AG09319 (cell line): Measurements from ENCODE around the gene RRP12.

Source experiments
- DNase-seq: peaks from one replicate; pipeline ENCODE4 v3.0.0-alpha.2; 2010; ENCODE audit warnings: low read depth; ENCODE audit errors: extremely low read depth
- TF ChIP-seq, protein P1 (sequence below): IDR thresholded peaks from 2 replicates; pipeline ENCODE4 v1.5.1; 2011; ENCODE audit warnings: low read depth, mild to moderate bottlenecking, inconsistent platforms, low read length, moderate library complexity

Gene RRP12

DNA sequence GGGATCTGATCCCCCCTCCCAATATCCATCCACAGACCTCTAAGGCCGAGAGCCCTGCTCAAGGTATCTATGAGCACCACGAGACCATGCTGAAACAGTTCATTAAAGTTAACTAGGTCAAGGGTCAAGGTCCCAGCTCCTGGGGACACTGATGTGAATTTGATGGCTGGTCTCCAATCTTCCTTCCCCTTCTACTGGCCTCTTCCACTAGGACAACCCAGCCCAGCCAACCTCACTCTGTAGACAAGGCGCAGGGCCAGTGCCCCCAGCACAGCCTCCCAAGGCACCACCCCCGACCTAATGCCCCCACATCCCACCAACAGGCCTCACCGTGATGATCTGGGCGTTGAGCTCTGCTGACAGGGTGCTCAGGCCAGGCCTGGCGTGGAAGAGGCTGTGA lies 15.6 kb downstream of the RRP12 start:
- TF ChIP-seq, protein P1, sequence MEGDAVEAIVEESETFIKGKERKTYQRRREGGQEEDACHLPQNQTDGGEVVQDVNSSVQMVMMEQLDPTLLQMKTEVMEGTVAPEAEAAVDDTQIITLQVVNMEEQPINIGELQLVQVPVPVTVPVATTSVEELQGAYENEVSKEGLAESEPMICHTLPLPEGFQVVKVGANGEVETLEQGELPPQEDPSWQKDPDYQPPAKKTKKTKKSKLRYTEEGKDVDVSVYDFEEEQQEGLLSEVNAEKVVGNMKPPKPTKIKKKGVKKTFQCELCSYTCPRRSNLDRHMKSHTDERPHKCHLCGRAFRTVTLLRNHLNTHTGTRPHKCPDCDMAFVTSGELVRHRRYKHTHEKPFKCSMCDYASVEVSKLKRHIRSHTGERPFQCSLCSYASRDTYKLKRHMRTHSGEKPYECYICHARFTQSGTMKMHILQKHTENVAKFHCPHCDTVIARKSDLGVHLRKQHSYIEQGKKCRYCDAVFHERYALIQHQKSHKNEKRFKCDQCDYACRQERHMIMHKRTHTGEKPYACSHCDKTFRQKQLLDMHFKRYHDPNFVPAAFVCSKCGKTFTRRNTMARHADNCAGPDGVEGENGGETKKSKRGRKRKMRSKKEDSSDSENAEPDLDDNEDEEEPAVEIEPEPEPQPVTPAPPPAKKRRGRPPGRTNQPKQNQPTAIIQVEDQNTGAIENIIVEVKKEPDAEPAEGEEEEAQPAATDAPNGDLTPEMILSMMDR: no peak
- DNase-seq: no peak

DNA sequence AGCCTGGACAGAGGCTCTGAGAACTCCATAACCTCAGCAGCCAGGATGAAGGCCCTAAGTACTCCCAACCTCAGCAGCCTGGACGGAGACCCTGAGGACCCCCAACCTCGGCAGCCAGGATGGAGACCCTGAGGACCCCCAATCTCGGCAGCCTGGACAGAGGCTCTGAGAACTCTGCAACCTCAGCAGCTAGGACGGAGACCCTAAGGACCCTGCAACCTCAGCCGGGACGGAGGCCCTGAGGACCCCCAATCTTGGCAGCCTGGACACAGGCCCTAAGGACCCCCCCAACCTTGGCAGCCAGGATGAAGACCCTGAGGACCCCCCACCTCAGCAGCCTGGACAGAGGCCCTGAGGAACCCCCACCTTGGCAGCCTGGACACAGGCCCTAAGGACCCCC lies 16.5 kb downstream of the RRP12 start:
- no peak for DNase-seq
- TF ChIP-seq, protein P1: no peak

DNA sequence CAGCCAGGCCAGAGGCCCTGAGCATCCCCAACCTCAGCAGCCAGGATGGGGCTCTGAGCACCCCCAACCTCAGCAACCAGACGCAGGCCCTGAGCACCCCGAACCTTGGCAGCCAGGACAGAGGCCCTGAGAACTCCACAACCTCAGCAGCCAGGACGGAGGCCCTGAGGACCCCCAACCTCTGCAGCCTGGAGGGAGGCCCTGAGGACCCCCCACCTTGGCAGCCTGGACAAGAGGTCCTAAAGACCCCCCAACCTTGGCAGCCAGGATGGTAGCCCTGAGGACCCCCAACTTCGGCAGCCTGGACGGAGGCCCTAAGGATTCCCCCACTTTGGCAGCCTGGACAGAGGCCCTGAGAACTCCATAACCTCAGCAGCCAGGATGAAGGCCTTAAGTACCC lies 17.0 kb downstream of the RRP12 start:
- TF ChIP-seq, protein P1: no peak
- DNase-seq: no peak

DNA sequence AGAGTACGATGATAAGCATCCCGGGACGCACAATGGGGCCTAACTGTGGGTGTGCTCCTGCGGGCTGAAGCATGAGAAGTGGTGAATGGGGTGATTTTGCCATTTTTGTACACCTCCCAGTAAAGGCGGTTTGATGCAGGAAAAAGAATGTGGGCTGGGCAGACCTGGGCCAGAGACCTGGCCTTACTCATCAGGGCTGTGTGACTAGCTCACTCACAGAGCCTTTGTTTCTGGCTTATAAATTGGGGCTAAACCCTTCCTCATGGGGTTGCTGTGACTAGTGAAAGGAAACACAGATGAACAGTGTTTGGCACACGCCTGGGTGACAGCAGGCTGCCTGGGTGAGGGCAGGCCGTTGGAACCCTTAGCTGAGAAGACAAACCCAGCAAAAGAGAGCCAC lies 18.0 kb downstream of the RRP12 start:
- TF ChIP-seq, protein P1: no peak
- no peak for DNase-seq

DNA sequence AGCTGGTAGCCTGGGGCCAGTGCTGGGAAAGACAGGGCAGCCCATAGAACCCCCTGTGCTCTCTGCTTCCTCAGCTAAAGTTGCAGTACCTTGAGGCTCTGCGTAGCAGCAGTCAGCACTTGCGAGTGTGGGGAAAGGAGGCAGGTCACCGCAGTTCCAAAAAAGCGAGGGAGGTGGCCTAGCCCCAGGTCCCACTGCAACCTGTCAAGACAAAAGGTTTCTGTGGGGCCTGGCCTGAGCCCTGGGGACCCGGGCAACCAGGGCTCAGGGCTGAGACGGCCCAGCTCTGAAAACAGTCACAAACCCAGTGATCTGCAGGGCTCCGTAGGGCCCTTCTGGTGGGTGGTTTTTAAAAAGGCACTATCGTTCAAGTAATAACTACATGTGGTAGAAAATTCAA lies 19.5 kb downstream of the RRP12 start:
- DNase-seq: no peak
- TF ChIP-seq, protein P1: no peak

DNA sequence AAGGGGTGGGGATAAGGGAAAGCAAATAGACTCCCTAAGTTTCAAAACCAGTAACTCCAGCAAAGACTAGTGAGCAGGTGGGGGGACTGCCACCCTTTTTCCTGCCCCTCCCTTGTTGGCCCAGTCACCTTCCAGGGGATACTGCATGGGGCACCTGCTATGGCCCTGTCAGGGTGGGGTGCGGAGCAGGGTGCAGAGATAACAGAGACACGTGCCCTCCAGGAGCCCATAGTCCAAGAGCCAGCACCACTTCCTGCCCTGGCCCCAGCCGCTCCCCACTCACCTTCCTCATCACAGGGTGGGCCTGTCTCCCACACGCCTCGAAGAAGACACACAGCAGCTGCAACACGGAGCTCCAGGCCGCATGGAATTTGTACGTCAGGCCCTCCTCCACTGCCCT lies 20.6 kb downstream of the RRP12 start:
- no peak for DNase-seq
- TF ChIP-seq, protein P1: no peak

DNA sequence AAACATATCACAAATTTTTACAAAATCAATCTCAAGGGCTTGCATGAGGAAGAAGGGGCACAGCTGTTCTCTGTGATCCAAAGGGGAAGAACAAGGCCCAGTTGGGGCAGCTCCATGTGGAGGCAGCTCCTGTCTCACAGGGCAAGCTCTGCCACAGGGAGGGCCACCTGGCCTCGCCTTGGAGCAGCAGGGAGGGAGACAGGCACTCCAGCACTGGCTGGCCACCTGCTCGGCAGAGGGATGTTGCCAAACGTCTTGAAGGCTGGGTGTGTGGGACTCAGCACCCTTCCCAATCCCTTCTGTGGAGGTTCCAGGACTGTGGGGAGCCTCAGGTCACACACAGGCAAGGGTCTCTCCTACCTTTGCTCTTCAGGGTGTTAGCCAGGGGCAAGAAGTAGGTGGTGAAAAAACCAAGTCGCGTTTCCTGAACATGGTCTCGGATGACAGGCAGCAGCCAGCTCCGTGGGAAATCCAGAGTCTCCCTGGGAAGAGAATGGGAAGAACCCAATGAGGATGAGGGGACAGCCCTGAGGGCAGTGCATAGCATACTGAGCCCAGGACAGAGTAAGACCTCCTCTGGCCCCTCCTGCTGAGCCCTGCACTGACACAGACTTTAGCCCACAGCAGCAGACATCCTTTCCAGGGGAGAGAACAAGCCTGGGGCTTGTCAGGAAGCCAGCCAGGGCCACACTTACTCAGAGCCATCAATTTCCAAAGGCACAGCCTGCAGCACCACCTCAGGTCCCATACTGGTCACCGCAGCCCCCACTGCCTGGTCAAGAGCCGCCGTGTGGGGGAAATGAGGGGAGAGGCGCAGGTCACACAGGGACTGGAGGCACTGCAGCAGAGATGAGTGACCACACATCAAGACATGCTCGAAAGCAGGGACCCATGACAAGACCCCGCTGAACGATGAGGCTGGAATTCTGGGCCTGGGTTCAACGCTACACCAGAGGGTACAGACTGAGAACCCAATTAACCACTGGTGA lies 21.9 kb downstream of the RRP12 start:
- no peak for DNase-seq
- TF ChIP-seq, protein P1: no peak
